ENCODE data around the gene BMPR1B.
"Not testable (repeated sequence)": the region's sequence is repeated elsewhere in the genome, so short reads cannot be mapped to it uniquely, and the experiment has no call there.

BMPR1B gene

DNA sequence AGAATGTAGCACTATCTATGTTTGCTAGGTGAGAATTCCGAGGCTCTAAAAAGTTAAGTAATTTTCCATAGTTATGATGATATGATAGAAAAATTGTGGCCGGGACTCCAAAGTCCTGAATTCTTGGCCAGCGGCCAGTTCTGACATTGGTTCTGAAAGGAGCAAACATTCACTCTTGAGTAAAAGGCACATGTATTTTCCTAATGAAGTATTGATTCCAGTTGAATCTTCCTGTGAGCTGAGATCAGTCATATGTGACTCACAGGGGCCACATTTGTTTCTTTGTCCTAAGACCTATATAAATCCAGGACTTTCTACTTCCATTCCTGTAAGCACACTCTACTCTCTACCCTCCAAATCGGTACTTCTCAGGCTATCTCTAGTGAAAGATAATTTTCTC is 349.9 kb downstream of the BMPR1B start:
- DNase-seq (ENCODE audit: low read depth, low spot score) = no peak
- H3K27ac ChIP-seq = no peak overlapping the region

DNA sequence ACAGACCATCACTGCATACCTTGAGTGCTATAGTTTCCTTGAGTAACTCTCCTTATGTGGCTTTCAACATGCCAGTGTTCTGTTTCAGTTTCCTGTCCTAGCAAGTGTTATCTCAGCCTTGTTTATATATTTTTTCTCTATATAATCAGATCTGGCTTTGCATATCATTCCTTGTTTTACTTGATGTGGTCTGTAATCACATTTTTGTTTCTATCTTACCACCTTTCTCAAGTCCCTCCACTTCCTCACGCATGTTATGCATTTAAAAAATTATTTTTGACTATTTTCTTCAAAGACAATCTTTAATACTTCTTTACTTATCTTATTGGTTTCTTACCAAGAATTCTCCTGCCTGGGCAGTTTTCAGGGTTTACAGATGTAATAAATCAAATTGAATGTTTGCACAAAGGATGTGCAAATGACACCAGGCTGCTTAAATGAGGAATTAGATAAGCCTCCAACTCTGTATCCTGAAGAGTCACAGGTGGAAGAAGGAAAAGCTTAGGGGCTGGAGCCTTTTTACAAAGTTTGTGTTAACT is 351.2 kb downstream of the BMPR1B start:
- no peak for DNase-seq (ENCODE audit: low read depth, low spot score)
- no peak overlapping the region for H3K27ac ChIP-seq

DNA sequence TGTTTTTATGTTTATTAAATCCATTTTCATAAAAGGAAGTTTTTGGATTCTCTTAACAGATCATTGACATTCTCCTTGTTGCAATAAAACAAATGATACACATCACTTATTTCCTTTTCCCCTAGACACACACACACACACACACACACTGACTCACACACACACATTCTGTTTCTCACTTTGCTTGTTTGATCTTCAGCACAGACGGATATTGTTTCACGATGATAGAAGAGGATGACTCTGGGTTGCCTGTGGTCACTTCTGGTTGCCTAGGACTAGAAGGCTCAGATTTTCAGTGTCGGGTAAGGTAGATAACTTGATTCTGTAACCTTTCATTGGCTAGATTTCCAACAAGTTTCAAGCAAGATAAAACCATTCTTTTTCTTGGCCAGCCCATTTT is 356.8 kb downstream of the BMPR1B start:
- DNase-seq (ENCODE audit: low read depth, low spot score) = no peak
- H3K27ac ChIP-seq = no peak overlapping the region

DNA sequence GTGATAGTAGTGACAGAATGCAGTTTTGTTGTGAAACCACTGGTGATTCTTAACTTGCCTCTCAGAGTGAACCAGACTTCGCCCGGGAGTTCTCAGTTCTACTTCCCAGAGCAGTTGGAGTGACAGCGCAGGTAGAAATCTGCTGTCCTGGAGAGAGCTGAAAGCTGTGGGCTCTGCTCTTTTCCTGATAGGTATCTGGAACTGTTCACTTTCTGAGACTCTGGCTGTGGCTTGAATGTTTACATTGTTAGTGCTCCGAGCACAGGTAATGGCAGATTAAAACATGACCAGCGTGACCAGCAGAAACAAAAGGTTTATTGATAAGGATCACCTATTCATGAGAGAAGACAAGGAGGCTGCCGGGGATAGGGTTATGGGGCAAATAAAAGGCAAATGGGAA is 360.7 kb downstream of the BMPR1B start:
- DNase-seq (ENCODE audit: low read depth, low spot score) = no peak
- H3K27ac ChIP-seq = no peak overlapping the region

DNA sequence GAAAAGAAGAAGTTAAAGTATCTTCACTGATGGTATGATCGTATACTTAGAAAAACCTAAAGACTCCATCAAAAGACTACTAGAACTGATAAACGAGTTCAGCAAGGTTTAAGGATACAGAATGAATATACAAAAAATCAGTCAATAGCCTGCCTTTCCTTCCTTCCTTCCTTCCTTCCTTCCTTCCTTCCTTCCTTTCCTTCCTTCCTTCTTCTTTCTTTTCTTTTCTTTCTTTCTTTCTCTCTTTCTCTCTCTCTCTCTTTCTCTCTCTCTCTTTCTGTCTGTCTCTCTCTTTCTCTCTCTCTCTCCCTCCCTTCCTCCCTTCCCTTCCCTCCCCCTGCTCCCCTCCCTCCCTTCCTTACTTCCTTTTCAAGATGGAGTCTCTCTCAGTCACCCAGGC is 362.7 kb downstream of the BMPR1B start:
- no peak for DNase-seq (ENCODE audit: low read depth, low spot score)
- no peak overlapping the region for H3K27ac ChIP-seq

DNA sequence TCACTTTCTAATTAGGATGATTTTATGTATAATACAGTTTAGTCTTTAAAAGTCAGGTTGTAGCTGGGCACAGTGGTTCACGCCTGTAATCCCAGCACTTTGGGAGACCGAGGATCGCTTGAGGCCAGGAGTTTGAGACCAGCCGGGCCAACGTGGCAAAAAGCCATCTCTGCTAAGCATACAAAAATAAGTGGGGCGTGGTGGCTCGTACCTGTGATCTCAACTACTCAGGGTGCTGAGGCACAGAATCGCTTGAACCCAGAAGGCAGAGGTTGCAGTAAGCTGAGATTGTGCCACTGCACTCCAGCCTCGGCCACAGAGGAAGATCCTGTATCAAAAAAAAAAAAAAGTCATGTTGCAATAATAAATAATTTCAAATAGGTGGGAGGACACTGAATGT is 364.2 kb downstream of the BMPR1B start:
- no peak for DNase-seq (ENCODE audit: low read depth, low spot score)
- no peak overlapping the region for H3K27ac ChIP-seq

DNA sequence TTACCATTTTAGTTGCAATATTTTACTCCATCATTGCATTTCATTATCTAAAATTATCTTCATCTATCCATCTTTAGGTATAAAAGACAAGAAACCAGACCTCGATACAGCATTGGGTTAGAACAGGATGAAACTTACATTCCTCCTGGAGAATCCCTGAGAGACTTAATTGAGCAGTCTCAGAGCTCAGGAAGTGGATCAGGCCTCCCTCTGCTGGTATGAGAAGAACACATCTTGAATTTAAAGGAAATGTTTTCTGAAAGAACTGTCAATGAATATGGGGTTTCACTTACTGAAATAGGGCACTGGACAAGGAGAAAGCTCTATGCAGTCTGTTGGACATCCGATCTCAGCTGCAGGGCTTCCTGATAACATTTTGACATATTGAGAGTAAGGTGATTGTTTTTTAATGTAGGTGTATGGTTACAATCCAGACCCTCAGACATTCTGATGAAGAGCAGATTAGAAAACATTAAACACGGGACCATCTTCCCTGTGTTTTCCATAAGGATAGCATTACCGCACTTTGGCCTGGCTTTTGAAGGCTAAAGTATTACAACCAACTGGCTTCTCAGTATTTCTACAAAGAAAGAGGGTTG is 367.2 kb downstream of the BMPR1B start:
- no peak for DNase-seq (ENCODE audit: low read depth, low spot score)
- no peak overlapping the region for H3K27ac ChIP-seq

DNA sequence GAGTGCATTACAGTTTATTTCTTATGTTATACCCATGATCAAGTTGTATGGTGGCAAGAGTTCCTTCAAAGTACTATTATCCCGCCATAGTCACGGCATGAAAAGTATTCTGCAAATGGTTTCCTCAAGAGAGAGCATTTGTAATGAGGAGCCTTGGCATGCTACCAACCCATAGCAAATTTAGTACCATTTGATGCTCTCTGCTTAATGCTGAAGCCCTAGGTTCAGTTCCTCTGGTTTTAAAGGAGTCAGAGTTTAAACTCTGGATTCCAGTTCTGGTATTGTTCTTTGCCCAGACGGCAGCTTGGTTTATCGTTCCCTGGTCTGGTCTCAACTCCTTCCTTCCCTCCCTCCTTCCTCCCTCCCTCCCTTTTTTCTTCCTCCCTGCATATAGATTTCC is 371.3 kb downstream of the BMPR1B start:
- H3K27ac ChIP-seq = peak overlapping the region; percentile 51

DNA sequence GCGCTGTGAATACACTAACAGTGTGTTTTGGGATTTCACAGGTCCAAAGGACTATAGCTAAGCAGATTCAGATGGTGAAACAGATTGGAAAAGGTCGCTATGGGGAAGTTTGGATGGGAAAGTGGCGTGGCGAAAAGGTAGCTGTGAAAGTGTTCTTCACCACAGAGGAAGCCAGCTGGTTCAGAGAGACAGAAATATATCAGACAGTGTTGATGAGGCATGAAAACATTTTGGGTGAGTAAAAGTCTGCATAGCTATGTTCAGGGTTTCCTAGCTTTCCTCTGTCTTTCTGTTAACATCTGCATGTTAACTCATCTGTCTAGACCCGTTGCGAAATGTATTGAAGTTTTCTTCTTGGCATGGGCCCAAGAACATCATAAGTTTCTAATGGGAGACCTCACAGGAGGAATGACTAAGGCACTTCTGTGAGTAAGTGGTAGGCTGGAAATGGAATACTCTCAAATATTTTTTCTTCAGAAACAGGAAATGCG is 372.1 kb downstream of the BMPR1B start:
- H3K27ac ChIP-seq = peak overlapping the region; percentile 51
- DNase-seq (ENCODE audit: low read depth, low spot score) = peak; percentile 97

More for the DNA sequence above, 371.3 kb downstream of the BMPR1B start:
- no peak for DNase-seq (ENCODE audit: low read depth, low spot score)

DNA sequence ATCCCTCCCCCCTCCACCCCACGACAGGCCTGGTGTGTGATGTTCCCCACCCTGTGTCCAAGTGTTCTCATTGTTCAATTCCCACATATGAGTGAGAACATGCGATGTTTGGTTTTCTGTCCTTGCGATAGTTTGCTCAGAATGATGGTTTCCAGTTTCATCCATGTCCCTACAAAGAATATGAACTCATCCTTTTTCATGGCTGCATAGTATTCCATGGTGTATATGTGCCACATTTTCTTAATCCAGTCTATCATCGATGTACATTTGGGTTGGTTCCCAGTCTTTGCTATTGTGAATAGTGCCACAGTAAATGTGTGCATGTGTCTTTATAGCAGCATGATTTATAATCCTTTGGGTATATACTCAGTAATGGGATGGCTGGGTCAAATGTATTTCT is 376.3 kb downstream of the BMPR1B start:
- DNase-seq (ENCODE audit: low read depth, low spot score); H3K27ac ChIP-seq: not testable (repeated sequence)

DNA sequence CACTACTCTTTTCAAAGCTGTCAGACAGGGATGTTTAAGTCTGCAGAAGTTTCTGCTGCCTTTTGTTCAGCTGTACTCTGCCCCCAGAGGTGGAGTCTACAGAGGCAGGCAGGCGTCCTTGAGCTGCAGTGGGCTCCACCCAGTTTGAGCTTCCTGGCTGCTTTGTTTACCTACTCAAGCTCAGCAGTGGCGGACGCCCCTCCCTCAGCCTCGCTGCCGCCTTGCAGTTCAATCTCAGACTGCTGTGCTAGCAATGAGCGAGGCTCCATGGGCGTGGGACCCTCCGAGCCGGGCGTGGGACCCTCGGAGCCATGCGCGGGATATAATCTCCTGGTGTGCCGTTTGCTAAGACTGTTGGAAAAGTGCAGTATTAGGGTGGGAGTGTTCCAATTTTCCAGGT is 381.7 kb downstream of the BMPR1B start:
- not testable (repeated sequence) for H3K27ac ChIP-seq; DNase-seq (ENCODE audit: low read depth, low spot score)

DNA sequence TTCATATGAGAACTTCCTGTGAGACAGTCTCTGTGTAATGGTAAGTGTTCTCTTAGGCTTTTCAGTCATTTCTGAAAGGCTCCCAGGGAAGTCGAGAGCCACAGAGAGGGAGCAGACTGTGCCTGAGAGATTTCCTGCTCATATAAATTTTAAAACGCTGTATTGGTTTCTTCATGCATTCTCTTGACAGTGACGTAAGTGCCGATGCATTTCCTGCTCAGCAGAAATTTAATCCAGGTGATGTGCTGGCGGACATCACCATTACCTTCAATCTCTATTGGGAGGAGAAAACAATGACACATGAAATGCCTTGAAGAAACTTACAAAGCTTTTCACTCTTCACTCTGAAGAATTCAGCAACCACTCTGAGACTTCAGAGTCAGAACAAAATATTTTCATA is 383.6 kb downstream of the BMPR1B start:
- H3K27ac ChIP-seq = no peak overlapping the region
- peak; percentile 2 for DNase-seq (ENCODE audit: low read depth, low spot score)

DNA sequence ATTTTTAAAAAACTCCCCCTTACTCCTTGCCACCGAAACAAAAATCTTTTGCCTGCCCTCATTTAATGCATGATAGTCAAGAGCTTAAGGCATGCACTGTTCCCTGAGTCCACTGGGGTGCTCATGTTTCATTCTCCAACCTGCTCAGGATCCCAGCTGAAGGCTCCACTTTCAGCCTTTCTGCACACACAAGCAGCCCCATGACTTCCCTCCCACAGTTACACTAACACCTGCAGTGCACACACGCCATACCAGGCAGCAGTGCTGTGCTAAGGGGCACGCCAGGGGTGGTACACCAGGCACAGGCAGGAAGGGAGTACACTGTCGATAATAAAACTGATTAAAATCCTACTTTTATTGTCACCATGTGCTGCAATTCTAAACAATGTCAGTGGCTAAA is 385.2 kb downstream of the BMPR1B start:
- no peak for DNase-seq (ENCODE audit: low read depth, low spot score)
- H3K27ac ChIP-seq = no peak overlapping the region

DNA sequence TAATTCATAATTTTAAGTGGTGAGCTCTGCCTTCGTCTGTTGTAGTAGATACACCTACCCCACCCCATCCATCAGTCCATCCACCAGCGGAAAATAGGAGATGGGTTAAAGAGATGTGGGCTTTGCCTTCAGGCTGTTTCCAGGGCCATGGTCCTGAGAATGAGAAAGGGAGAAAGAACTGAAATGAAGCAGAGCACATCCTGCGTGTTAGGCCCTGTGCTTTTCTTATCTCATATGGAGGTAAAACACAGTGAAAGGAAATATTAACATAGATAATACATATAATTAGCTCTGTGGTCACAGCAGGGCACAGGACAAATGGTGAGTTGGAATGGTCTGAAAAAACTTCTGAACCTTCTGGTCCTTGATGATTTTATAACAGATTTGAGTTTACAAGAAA is 393.5 kb downstream of the BMPR1B start:
- no peak for DNase-seq (ENCODE audit: low read depth, low spot score)
- no peak overlapping the region for H3K27ac ChIP-seq

DNA sequence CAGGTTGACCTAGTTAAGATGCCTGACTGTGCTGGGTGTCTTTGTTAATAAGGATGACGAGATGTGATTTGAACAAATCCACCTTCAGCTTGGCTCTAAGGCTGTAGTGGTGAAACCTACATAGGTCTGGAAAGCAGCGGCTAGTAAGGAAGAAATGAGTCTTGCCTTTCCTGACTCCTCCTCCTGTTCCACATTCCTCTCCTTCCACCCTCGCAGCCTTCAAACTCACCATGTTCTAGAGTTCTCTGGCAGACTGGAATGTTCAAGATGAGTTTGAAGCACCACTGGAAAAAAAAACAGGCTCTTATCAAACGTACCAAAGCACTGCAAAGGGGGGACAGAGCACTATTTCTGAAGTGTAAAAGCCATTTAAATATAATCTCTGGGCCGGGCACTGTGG is 395.4 kb downstream of the BMPR1B start:
- no peak for DNase-seq (ENCODE audit: low read depth, low spot score)

DNA sequence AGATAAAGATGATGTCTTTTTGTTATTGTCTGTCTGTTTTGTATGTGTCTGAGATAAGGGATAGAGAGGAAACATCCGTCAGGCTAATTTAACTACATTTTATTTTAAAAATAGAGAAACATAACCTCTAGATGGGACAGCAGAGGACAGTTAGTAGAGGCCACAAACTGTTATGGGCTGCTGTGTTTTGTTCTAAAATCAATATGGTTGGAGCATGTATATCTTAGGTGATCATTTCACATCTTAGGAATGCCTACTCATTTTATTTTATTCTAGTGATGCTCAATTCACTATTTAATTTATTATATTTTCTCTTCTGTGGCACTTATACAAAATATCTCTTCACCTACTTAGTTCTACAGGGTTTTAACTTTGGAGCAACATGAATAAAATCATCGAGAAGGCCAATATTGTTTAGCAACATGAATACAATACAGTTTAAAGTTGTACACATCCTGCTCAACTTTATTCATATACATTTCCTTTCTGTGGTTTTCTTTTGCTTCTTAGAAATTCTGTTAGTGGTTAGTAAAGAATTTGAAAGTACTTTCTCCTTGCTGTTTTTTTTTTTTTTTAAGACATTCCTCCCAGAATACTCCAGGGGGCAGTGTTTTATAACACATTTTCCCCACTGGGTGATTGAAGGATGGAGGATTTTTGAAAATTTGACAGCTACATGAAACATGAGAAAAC is 398.1 kb downstream of the BMPR1B start:
- no peak for DNase-seq (ENCODE audit: low read depth, low spot score)
- no peak overlapping the region for H3K27ac ChIP-seq

More for the DNA sequence above, 395.4 kb downstream of the BMPR1B start:
- H3K27ac ChIP-seq = no peak overlapping the region

DNA sequence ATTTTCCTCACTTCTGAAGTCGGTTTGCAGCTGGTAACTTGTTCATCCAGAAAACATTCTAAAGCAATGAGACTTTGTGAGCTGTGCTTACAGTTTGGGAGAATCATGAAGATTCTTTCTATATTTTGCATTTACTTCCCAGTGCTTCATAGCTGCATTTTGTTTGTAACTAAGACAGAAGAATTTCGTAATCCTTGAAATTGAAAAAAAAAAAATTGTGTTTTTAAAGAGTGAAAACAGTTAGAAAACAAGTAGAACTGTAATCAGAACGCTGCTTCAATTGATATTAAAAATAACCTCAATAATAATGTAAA is 398.7 kb downstream of the BMPR1B start:
- DNase-seq (ENCODE audit: low read depth, low spot score) = no peak

DNA sequence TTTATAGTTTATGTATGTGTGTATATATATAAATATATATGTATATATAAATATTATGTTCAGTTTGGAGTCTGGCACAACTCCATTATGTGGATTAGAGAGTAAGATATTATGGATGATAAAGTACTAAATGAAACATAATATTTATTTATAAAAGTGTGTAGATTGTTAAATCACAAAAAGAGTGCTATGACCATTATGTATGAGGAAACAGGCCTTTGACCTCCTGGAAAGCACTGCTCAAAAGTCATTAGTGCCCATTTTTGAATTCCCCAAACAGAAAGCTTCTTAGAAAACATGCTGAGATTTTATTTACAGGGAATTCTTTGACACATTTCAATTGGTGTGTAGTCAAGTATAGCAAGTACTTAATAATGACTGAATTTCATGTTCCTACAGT is 399.8 kb downstream of the BMPR1B start:
- DNase-seq (ENCODE audit: low read depth, low spot score) = no peak
- H3K27ac ChIP-seq = no peak overlapping the region

More for the DNA sequence above, 398.7 kb downstream of the BMPR1B start:
- no peak overlapping the region for H3K27ac ChIP-seq

DNA sequence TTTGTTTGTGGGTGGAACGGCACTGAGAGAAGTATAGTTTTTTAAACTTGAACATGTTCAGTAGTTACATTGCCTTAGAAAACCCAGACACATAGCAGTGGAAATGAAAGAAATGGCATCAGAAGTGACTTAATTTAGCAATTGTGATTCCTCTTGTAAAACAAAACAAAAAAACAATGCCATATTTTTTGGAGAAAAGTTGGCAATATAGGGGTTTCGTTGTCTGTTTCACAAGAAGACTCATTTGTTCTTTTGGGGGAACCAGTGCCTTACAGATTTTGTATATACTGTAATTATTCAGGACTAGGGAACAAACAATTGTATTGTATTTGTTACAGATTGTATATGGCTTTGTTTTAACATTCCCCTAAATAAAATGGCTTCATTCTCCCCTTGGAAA is 400.3 kb downstream of the BMPR1B start:
- H3K27ac ChIP-seq = no peak overlapping the region
- no peak for DNase-seq (ENCODE audit: low read depth, low spot score)

DNA sequence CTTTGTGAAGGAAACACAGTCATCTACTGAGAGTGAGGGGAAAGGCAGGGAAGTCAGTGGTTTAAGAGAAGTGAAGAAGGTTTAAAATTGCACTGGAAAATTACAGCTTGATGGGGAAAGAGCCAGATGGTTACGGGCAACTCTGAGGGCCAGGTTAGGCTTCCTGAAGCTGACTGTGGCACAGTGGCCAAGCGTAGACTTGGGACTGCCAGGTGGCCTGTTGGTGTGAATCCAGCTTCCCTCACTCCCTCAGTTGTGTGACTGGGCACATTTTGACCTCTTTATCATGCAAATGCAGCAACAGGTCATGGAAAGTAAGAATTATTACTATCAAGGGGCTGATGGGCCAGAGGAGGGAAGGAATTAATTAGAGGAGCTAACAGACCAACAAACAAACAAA is 400.9 kb downstream of the BMPR1B start:
- no peak for DNase-seq (ENCODE audit: low read depth, low spot score)

DNA sequence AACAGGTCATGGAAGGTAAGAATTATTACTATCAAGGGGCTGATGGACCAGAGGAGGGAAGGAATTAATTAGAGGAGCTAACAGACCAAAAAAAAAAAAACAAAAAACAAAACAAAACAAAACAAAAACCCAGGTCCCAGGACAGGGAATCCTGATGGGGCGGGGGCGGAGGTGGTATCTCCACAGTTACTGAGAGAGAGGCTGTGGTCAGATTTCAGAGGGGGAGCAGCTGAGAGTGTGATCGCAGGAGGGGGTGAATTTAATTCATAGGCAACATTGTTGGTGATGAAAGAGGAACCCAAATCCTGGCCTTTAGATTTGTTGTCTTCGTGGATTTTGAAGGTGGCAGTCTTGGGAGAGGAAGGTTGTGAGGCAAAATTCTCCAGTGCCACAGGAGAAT is 401.6 kb downstream of the BMPR1B start:
- no peak for DNase-seq (ENCODE audit: low read depth, low spot score)
- no peak overlapping the region for H3K27ac ChIP-seq

More for the DNA sequence above, 400.9 kb downstream of the BMPR1B start:
- H3K27ac ChIP-seq = no peak overlapping the region

All from epithelial cell of prostate (primary cell).